Fibroblast of the conjunctiva (primary cell): ENCODE measurements around the gene KIF13A.
A peak's percentile ranks its signal among the peaks of the same experiment; 100 is the strongest.
"Not testable (repeated sequence)": the region's sequence is repeated elsewhere in the genome, so short reads cannot be mapped to it uniquely, and the experiment has no call there.

ENCODE experiments used
- DNase-seq: peaks from one replicate; pipeline ENCODE4 v3.0.0-alpha.2; 2010; ENCODE audit warnings: low read depth

The KIF13A gene

GRCh38 chr6:17870300-17871188, 116.9 kb downstream of the KIF13A start:
- DNase-seq = no peak

- DNase-seq = no peak
Measured at GRCh38 chr6:17869753-17870050, 117.7 kb downstream of the KIF13A start.

GRCh38 chr6:17869010-17869752, 118.3 kb downstream of the KIF13A start:
- DNase-seq = no peak

- DNase-seq = peak; percentile 34
Measured at GRCh38 chr6:17867880-17868279, 119.6 kb downstream of the KIF13A start.

GRCh38 chr6:17866876-17867444, 120.5 kb downstream of the KIF13A start:
- DNase-seq = no peak

GRCh38 chr6:17865798-17866725, 121.4 kb downstream of the KIF13A start:
- DNase-seq = peak; percentile 86

- DNase-seq = no peak
Measured at GRCh38 chr6:17865243-17865642, 122.2 kb downstream of the KIF13A start.

- no peak for DNase-seq
Measured at GRCh38 chr6:17863901-17864754, 123.3 kb downstream of the KIF13A start.

- DNase-seq = no peak
Measured at GRCh38 chr6:17861361-17861760, 126.1 kb downstream of the KIF13A start.

GRCh38 chr6:17859846-17860245, 127.6 kb downstream of the KIF13A start:
- DNase-seq = no peak

GRCh38 chr6:17858584-17858983, 128.9 kb downstream of the KIF13A start:
- no peak for DNase-seq

GRCh38 chr6:17857188-17857587, 130.2 kb downstream of the KIF13A start:
- not testable (repeated sequence) for DNase-seq

GRCh38 chr6:17856306-17856705, 131.1 kb downstream of the KIF13A start:
- no peak for DNase-seq

GRCh38 chr6:17855381-17855780, 132.1 kb downstream of the KIF13A start:
- DNase-seq = no peak

- DNase-seq = no peak
Measured at GRCh38 chr6:17853533-17853932, 133.9 kb downstream of the KIF13A start.

GRCh38 chr6:17851720-17852161, 135.7 kb downstream of the KIF13A start:
- DNase-seq = no peak

- DNase-seq = no peak
Measured at GRCh38 chr6:17851001-17851719, 136.3 kb downstream of the KIF13A start.

- DNase-seq = no peak
Measured at GRCh38 chr6:17850281-17850680, 137.2 kb downstream of the KIF13A start.

GRCh38 chr6:17847203-17847760, 140.2 kb downstream of the KIF13A start:
- no peak for DNase-seq

- no peak for DNase-seq
Measured at GRCh38 chr6:17846762-17847161, 140.7 kb downstream of the KIF13A start.
